Breast epithelium (tissue), 3 donors: Measurements from ENCODE around the gene XPC.

ENCODE experiments used
- CTCF ChIP-seq, 3 donors: fragments of 450-650 bp; IDR thresholded peaks; one replicate each; pipeline ENCODE4 v1.5.1; 2016 to 2017; ENCODE audit warnings: antibody characterized with exemption in 3 of 3, mild to moderate bottlenecking in 3 of 3, moderate library complexity in 3 of 3
- POLR2A ChIP-seq: fragments of 450-650 bp; IDR thresholded peaks from one replicate; pipeline ENCODE4 v1.6.1; 2016; ENCODE audit warnings: antibody characterized with exemption, mild to moderate bottlenecking, moderate library complexity

GRCh38 chr3:14117468-14118399, 60.7 kb downstream of the XPC start:
- TF ChIP-seq CTCF (IDR thresholded peaks at IDR 0.05) (no peak), POLR2A (no peak)
